ENCODE measurements around the gene S100Z.

GRCh38 chr5:76863001-76863400 lies 13.2 kb downstream of the S100Z start:
- no peak for TF ChIP-seq EZH2 (IDR thresholded peaks at IDR 0.05; ENCODE audit: borderline replicate concordance, control insufficient read depth, low read depth, low read length)
- TF ChIP-seq PAX5 (IDR thresholded peaks at IDR 0.05; ENCODE audit: borderline replicate concordance, low read depth, low read length), result no peak
- TF ChIP-seq CTCF (IDR thresholded peaks at IDR 0.05 in 2 of 3, conservative IDR thresholded peaks at IDR 0.05 in 1 of 3; ENCODE audit: control insufficient read depth in 2 of 3, extremely low read depth in 1 of 3, insufficient read depth in 1 of 3, low read depth in 3 of 3, low read length in 3 of 3), result no peak
- no peak for TF ChIP-seq POLR2AphosphoS5 (IDR thresholded peaks at IDR 0.05; ENCODE audit: low read length)
- TF ChIP-seq POLR2A (IDR thresholded peaks at IDR 0.05; ENCODE audit: low read depth, low read length), result no peak
- no peak for TF ChIP-seq CBX5 (IDR thresholded peaks at IDR 0.05; ENCODE audit: low read depth)
- TF ChIP-seq ATF7 (IDR thresholded peaks at IDR 0.05; ENCODE audit: low read depth), result no peak
- no peak for TF ChIP-seq SUPT20H (IDR thresholded peaks at IDR 0.05; ENCODE audit: borderline replicate concordance, control insufficient read depth, low read depth, low read length)
- TF ChIP-seq RBBP5 (conservative IDR thresholded peaks at IDR 0.05), result no peak
- no peak for TF ChIP-seq MAX (IDR thresholded peaks at IDR 0.05; ENCODE audit: low read depth, low read length)
- TF ChIP-seq REST (IDR thresholded peaks at IDR 0.05; ENCODE audit: low read depth, low read length), result no peak
- no peak for TF ChIP-seq TBL1XR1 (IDR thresholded peaks at IDR 0.05; ENCODE audit: low read depth, low read length)
- TF ChIP-seq FOS (IDR thresholded peaks at IDR 0.05; ENCODE audit: borderline replicate concordance, extremely low read depth, insufficient read length), result no peak
